ENCODE data around the gene KCNJ18. TPM values are rescaled to one million over a fixed set of nuclear protein-coding genes. Genes with fewer than 3 reads are reported as not detected.
A peak's percentile ranks its signal among the peaks of the same experiment; 100 is the strongest.
"Not testable (repeated sequence)": the region's sequence is repeated elsewhere in the genome, so short reads cannot be mapped to it uniquely, and the experiment has no call there.

KCNJ18 gene
- total and polyA plus RNA-seq, 5 donors: not detected

DNA sequence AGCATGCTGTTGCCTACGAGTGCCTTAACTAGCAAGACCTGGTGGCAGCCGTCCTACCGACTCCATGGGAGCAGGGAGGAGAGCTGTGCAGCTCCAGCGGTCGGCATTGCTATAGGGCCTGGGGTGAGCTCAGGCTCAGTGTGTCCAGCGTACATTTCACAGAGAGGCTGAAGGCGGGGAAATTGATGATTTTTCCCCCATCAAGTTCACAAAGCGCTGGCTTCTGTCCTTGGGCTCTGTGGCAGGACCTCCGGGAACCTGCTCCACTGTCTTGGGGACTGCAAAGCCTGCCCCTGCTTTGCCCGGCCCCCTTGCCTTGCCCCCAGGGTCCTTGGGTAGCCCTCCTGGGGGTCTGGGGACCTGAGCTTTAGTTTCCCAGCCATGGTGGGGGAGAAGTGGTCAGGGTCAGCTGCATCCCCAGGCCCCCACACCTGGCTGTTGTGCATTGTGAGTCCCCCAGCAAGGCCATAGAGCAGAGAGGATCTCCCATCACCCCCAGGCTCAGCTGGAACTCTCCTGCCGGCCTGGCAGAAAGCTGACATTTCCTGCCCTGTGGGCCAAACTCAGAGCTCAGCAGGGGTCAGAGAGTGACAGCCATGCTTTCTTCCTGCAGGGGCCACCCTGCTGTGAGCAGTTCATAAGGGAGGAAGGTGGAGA is 3.9 kb upstream of the KCNJ18 start:
- 72% methylated on average over 11 of the region's 11 CpGs for WGBS
- no peaks in the 10 kb centered on the region for H3K4me1 ChIP-seq (ENCODE audit: control insufficient read depth, insufficient read depth, low read length)
- H3K4me3 ChIP-seq (ENCODE audit: low read length): no peak overlapping the region
- no peaks in the 10 kb centered on the region for H3K27me3 ChIP-seq (ENCODE audit: control insufficient read depth, insufficient read depth)
- ATAC-seq (no peak), DNase-seq (peak in 1 of 3 donors; percentile 13)
- intact Hi-C loops (cut with DNase I): no loop called here
- H3K9me3 ChIP-seq (ENCODE audit: control insufficient read depth, low read length): no peaks in the 10 kb centered on the region
- no peak overlapping the region for H3K27ac ChIP-seq (ENCODE audit: low read length)

DNA sequence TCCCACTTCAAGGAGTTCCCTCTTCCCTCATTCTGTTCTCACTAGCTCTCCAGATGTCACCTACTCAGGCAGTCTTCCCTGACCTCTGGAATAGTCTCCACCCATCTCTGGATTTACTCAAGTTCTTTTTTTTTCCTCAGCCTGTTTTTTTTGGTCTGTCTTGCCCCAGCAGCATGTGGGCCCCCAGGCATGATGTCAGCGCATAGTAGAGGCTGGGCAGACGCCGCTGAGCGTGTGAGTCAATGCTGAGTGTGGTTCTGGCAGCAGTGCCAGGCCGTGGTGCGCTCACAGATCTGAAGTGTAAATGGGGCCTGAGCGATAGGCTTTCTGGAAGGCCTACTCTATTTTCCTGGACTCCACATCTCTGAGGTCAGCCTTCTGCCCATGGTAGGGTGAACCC is 2.7 kb upstream of the KCNJ18 start:
- Histone ChIP-seq H3K27ac (ENCODE audit: low read length) (no peak overlapping the region), H3K4me3 (ENCODE audit: low read length) (no peak overlapping the region), H3K27me3 (ENCODE audit: control insufficient read depth, insufficient read depth) (no peaks in the 10 kb centered on the region), H3K9me3 (ENCODE audit: control insufficient read depth, low read length) (no peaks in the 10 kb centered on the region), H3K4me1 (ENCODE audit: control insufficient read depth, insufficient read depth, low read length) (no peaks in the 10 kb centered on the region)
- WGBS: 72% methylated on average over 7 of the region's 7 CpGs
- intact Hi-C loops (cut with DNase I): no loop called here
- ATAC-seq: peak in 1 of 2 donors; percentile 75
- peak in 2 of 3 donors; percentile 76 to 84 for DNase-seq

DNA sequence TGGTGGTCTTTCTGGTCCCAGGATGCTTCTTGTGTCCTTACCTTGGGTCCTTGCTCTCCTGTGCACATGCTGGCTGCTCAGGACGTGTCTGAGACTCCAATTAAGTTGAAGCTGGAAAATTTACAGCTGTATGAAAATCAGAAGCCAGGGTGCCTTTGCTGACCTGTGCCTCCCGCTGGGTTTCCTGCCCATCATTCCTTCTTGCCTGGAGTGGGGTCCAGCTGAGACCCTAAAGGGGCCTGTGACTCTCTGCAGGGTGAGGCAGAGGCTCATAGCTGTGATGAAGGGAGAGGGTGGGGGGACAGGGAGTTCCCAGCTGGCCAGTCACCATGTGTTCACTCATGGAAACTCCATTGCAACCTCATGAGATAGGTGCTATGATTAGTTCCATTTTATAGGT is 1.5 kb upstream of the KCNJ18 start:
- H3K9me3 ChIP-seq (ENCODE audit: control insufficient read depth, low read length); DNase-seq; H3K4me3 ChIP-seq (ENCODE audit: low read length); H3K4me1 ChIP-seq (ENCODE audit: control insufficient read depth, insufficient read depth, low read length); intact Hi-C loops (cut with DNase I); H3K27me3 ChIP-seq (ENCODE audit: control insufficient read depth, insufficient read depth); ATAC-seq; H3K27ac ChIP-seq (ENCODE audit: low read length): not testable (repeated sequence)
- WGBS: 54% methylated on average over 2 of the region's 2 CpGs

DNA sequence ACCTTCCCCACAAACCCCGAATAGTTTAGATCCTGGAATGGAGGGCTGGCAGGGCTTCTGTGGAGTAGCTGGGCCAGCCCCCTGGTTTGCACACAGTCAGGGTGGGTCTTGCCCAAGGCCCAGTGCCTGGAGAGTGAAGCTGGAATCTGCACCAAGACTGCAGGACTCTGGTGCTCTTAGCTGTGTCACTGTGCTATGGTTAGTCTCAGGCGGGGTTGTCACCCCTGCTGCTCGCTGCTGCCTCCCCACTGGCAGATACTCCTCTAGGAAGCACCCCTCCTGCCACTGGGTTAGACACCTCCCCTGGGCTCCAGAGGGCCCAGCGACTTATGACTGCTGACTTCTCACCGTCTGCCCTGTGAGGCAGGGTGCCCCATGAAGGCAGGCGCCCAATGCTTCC is 842 bp upstream of the KCNJ18 start:
- H3K27me3 ChIP-seq (ENCODE audit: control insufficient read depth, insufficient read depth); H3K27ac ChIP-seq (ENCODE audit: low read length); H3K4me3 ChIP-seq (ENCODE audit: low read length); ATAC-seq; DNase-seq; H3K9me3 ChIP-seq (ENCODE audit: control insufficient read depth, low read length); H3K4me1 ChIP-seq (ENCODE audit: control insufficient read depth, insufficient read depth, low read length); intact Hi-C loops (cut with DNase I): not testable (repeated sequence)
- WGBS: 77% methylated on average over 6 of the region's 6 CpGs

DNA sequence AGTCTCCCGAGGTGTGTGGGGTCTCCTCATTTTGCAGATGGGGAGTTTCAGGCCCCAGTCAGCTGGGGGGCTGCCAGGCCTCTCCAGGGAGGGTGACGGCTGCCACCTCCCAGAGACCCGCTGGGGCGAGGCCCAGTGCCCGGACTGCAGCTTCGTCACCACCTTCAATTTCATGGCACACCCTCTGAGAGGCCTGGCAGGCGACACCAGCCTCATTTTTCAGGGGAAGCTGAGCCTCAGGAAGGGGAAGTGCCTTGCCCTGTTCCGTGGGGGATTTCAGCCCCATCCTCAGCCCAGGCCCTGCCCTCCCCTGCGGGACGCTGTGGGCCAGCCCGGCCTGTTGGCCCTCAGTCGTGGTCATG is 362 bp downstream of the KCNJ18 start:
- ATAC-seq: peak; percentile 8 to 42
- H3K27ac ChIP-seq (ENCODE audit: low read length); intact Hi-C loops (cut with DNase I); DNase-seq; H3K4me1 ChIP-seq (ENCODE audit: control insufficient read depth, insufficient read depth, low read length); H3K27me3 ChIP-seq (ENCODE audit: control insufficient read depth, insufficient read depth); H3K4me3 ChIP-seq (ENCODE audit: low read length); H3K9me3 ChIP-seq (ENCODE audit: control insufficient read depth, low read length): not testable (repeated sequence)
- WGBS: 64% methylated on average over 12 of the region's 12 CpGs

DNA sequence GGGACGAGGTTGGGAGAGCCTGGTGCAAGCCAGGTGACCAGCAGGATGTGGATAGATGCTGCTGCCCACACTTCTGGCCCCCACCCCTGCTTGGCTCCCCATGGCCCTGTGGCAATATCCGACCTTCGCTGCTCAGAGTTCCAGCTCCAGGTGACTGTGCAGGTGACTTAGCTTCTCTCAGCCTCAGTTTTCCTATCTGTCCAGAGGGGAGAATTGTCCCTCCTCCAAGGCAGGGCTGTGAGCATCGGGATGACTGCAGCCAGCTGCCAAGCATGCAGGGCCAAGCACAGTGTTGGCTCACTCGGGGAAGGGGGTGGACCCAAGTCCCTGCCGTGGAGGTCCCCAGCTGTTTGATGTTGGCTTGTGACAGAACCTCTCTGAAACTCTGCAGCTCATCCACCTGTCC is 1.1 kb downstream of the KCNJ18 start:
- H3K9me3 ChIP-seq (ENCODE audit: control insufficient read depth, low read length); H3K4me3 ChIP-seq (ENCODE audit: low read length); DNase-seq; intact Hi-C loops (cut with DNase I); H3K4me1 ChIP-seq (ENCODE audit: control insufficient read depth, insufficient read depth, low read length); H3K27me3 ChIP-seq (ENCODE audit: control insufficient read depth, insufficient read depth); ATAC-seq; H3K27ac ChIP-seq (ENCODE audit: low read length): not testable (repeated sequence)
- WGBS: 62% methylated on average over 6 of the region's 6 CpGs

DNA sequence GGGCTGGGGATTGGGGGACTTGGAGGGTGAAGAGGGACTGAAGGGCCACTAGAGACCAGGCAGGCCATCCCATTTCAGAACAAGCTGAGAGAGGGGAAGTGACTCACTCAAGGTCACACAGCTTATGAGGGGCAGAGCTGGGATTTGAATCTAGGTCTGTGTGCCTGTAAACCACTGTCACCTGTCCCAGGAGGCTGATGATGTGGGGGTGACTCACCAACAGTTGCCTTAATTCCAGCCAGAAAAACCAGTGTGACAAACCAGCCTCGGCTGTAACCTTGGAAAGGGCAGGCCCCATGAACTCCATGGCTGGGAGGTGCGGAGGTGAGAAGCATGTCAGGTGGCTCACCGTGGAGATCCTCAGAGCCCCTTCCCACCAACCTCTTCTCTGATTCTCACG is 1.6 kb downstream of the KCNJ18 start:
- whole genome bisulfite sequencing: 79% methylated on average over 3 of the region's 4 CpGs
- H3K27ac ChIP-seq (ENCODE audit: low read length); H3K4me1 ChIP-seq (ENCODE audit: control insufficient read depth, insufficient read depth, low read length); intact Hi-C loops (cut with DNase I); H3K27me3 ChIP-seq (ENCODE audit: control insufficient read depth, insufficient read depth); H3K4me3 ChIP-seq (ENCODE audit: low read length); H3K9me3 ChIP-seq (ENCODE audit: control insufficient read depth, low read length); DNase-seq; ATAC-seq: not testable (repeated sequence)

DNA sequence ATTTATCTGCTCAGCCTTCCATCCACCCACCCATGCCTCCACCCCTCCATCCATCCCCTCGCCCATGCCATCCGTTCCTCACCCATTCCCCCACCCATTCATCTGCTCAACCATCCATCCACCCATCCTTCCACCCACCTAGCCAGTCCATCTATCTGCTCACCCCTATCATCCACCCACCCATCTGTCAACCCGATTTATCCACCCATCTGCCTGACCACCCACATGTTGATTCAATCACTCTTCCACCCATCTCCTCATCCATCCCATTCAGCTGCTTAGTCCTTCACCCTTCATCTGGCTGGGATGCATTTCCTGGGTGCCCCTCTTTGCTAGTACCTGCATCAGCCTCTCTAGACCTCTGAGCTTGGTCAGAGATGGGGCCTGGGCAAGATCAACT is 3.9 kb downstream of the KCNJ18 start:
- H3K9me3 ChIP-seq (ENCODE audit: control insufficient read depth, low read length); H3K27ac ChIP-seq (ENCODE audit: low read length); intact Hi-C loops (cut with DNase I); H3K27me3 ChIP-seq (ENCODE audit: control insufficient read depth, insufficient read depth); H3K4me1 ChIP-seq (ENCODE audit: control insufficient read depth, insufficient read depth, low read length); H3K4me3 ChIP-seq (ENCODE audit: low read length); ATAC-seq: not testable (repeated sequence)
- DNase-seq: peak in 1 of 3 donors; percentile 24
- 89% methylated on average over 2 of the region's 3 CpGs for WGBS

DNA sequence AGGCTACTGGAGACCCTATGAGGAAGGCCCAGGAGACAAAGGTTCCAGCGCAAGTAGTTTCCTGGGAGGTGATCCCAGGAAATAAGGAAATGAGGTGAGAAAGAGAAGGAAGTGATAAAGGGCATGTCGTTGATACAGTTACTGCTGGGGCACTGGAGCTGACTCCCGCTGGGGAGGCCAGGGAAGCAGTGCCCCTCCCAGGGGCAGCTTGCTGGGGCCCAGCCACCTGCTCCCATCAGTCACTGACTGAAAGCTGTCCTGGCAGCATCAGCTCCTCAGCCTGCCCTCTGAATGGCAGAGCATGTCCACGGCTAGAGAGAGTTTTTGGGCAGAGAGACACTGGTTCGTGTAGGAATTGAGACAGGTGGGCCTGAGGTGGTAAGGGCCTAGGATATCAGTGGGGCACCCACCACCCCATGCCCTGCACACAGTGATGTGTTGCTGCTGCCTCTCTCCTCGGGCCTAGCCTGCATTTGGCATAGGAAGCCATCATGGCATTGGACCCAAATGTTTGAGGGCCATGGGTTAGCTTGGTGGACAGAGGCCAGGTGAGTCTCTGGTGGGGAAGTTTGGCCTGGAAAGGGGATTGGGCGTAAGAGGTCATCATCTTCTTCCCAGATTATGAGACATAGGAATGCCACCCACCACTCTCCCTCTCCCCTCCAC is 4.7 kb downstream of the KCNJ18 start:
- intact Hi-C loops (cut with DNase I); DNase-seq; H3K27ac ChIP-seq (ENCODE audit: low read length); H3K4me1 ChIP-seq (ENCODE audit: control insufficient read depth, insufficient read depth, low read length); H3K9me3 ChIP-seq (ENCODE audit: control insufficient read depth, low read length); H3K27me3 ChIP-seq (ENCODE audit: control insufficient read depth, insufficient read depth); ATAC-seq; H3K4me3 ChIP-seq (ENCODE audit: low read length): not testable (repeated sequence)
- 69% methylated on average over 7 of the region's 7 CpGs for WGBS

DNA sequence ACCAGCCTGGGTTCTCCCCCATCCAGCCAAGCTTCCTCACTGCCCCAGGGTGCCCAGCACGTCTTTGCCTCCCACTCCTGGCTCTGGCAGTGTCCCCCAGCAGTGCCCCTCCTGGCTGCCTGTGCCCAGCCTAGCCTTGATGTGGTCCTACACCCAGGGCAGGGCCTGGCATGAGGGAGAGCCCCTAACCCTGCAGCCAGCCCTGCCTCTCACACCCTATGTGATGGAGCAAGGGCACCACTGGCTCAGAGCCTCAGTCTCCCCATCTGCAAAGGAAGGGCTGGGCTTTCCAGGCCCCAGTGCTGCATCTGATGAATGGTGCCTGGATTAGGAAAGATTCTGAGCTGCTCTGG is 5.2 kb downstream of the KCNJ18 start:
- ATAC-seq; intact Hi-C loops (cut with DNase I); H3K27ac ChIP-seq (ENCODE audit: low read length); H3K4me1 ChIP-seq (ENCODE audit: control insufficient read depth, insufficient read depth, low read length); H3K4me3 ChIP-seq (ENCODE audit: low read length); H3K27me3 ChIP-seq (ENCODE audit: control insufficient read depth, insufficient read depth); H3K9me3 ChIP-seq (ENCODE audit: control insufficient read depth, low read length): not testable (repeated sequence)
- WGBS: 40% methylated on average over 1 of the region's 1 CpG
- DNase-seq: peak in 1 of 3 donors; percentile 25

DNA sequence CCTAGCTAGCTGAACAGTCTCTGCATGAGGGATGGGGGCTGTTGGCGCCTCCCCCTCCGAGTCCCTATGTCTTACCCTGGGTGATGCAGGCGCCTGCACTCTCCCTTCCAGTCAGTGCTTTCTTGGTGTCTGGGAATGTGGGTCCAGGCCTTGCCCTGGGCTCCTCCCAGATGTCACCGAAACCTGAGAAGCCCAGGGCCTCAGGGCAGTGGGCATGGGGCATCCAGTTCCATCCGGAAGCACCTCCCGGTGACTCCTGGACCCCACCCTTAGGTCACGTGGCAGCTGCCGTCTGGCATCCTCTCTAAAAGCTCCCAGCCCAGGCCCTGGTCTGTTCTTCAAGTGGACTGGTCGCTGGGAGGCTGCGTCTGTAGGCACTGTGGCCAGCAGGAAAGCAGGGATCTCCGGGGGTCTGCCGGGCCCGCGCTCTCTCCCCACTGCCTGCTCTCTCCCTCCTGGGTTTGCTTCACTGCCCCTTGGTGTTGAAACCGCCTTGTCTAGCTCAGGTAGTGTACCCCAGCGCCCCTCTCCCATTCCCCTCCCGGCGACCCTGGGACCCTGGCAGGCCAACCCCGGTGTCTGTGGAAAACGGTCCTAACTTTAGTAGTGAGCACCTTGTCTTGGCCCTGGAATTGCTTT is 6.2 kb downstream of the KCNJ18 start:
- H3K4me3 ChIP-seq (ENCODE audit: low read length); intact Hi-C loops (cut with DNase I); H3K9me3 ChIP-seq (ENCODE audit: control insufficient read depth, low read length); H3K4me1 ChIP-seq (ENCODE audit: control insufficient read depth, insufficient read depth, low read length); H3K27ac ChIP-seq (ENCODE audit: low read length); H3K27me3 ChIP-seq (ENCODE audit: control insufficient read depth, insufficient read depth): not testable (repeated sequence)
- WGBS: 78% methylated on average over 20 of the region's 20 CpGs
- ATAC-seq (peak in 1 of 2 donors; percentile 4), DNase-seq (peak in 1 of 3 donors; percentile 8)

Data from right cardiac atrium (tissue), 5 donors.